SK-N-SH (cell line): ENCODE results near the gene RSU1. TPM values are rescaled to one million over a fixed set of nuclear protein-coding genes. Genes with fewer than 3 reads are reported as not detected.

Experiments
- CTCF ChIA-PET: fragments of 300-600, 350-600 bp; formaldehyde crosslinking; extraction: SDS; loops from one replicate; lab custom pipeline; 2021; lab: Yijun Ruan, JAX
- POLR2A ChIA-PET: fragments of 350-600 bp; sonication (Branson Sonifier 250); formaldehyde crosslinking; extraction: SDS; loops from one replicate; lab custom pipeline; 2020; ENCODE audit warnings: antibody characterized with exemption, inconsistent platforms; lab: Yijun Ruan, JAX
- DNase-seq: peaks from one replicate; pipeline ENCODE4 v3.0.0; 2012
- H2AFZ ChIP-seq: fragments of 200-600 bp; sonication (generic); 2 replicates; pipeline ENCODE4 v1.8.1; 2016; ENCODE audit warnings: antibody characterized with exemption, mild to moderate bottlenecking, low read depth
- H3F3A ChIP-seq: fragments of 200-600 bp; sonication (generic); replicated peaks from 2 replicates; pipeline ENCODE3; 2016; ENCODE audit warnings: antibody characterized with exemption, mild to moderate bottlenecking; ENCODE audit not compliant: insufficient read depth
- H3K27ac ChIP-seq, 2 experiments: fragments of 200-500 bp in 1 of 2; fragments of 200-600 bp in 1 of 2; sonication (Bioruptor generic) in 1 of 2; sonication (generic), shearing (Covaris generic) in 1 of 2; 2 replicates each; pipeline versions ENCODE4 v1.5.1 to v1.6.1; 2014 to 2016; ENCODE audit warnings: low read depth in 2 of 2, inconsistent platforms in 1 of 2, low read length in 1 of 2, mild to moderate bottlenecking in 1 of 2, mixed read lengths in 1 of 2
- H3K27me3 ChIP-seq: fragments of 200-600 bp; sonication (generic), shearing (Covaris generic); 2 replicates; pipeline ENCODE4 v1.6.1; 2016; ENCODE audit warnings: mixed run types; ENCODE audit not compliant: insufficient read depth
- H3K36me3 ChIP-seq, 2 experiments: fragments of 200-500 bp in 1 of 2; fragments of 200-600 bp in 1 of 2; sonication (Bioruptor generic) in 1 of 2; sonication (generic) in 1 of 2; replicated peaks in 1 of 2; 2 replicates each; pipeline versions ENCODE3 to v1.5.1; 2014 to 2016; ENCODE audit warnings: low read length in 1 of 2, mild to moderate bottlenecking in 1 of 2; ENCODE audit not compliant: insufficient read depth in 2 of 2, control insufficient read depth in 1 of 2
- H3K4me1 ChIP-seq, 2 experiments: fragments of 200-500 bp in 1 of 2; fragments of 200-600 bp in 1 of 2; sonication (Bioruptor generic) in 1 of 2; sonication (generic), shearing (Covaris generic) in 1 of 2; 2 replicates each; pipeline versions ENCODE4 v1.5.1 to v1.6.1; 2014 to 2016; ENCODE audit warnings: low read depth in 1 of 2, low read length in 1 of 2, mixed run types in 1 of 2; ENCODE audit not compliant: insufficient read depth in 2 of 2, control insufficient read depth in 1 of 2
- H3K4me2 ChIP-seq: fragments of 200-600 bp; sonication (generic), shearing (Covaris generic); 2 replicates; pipeline ENCODE4 v1.6.1; 2017; ENCODE audit warnings: mixed run types
- H3K4me3 ChIP-seq, 2 experiments: fragments of 200-500 bp in 1 of 2; fragments of 200-600 bp in 1 of 2; sonication (Bioruptor generic) in 1 of 2; sonication (generic), shearing (Covaris generic) in 1 of 2; 2 replicates each; pipeline versions ENCODE4 v1.5.1 to v1.8.1; 2014 to 2016; ENCODE audit warnings: low read depth in 2 of 2, inconsistent platforms in 1 of 2, low read length in 1 of 2, mild to moderate bottlenecking in 1 of 2, mixed read lengths in 1 of 2, moderate library complexity in 1 of 2
- H3K79me2 ChIP-seq: fragments of 200-600 bp; sonication (generic); 2 replicates; pipeline ENCODE4 v1.8.1; 2017; ENCODE audit warnings: mild to moderate bottlenecking; ENCODE audit not compliant: insufficient read depth
- H3K9ac ChIP-seq: fragments of 200-600 bp; sonication (generic); 2 replicates; pipeline ENCODE4 v1.6.1; 2017; ENCODE audit warnings: mixed run types
- H3K9me2 ChIP-seq: fragments of 200-600 bp; sonication (generic); 2 replicates; pipeline ENCODE4 v1.6.1; 2017; ENCODE audit warnings: mixed run types
- H3K9me3 ChIP-seq: fragments of 200-600 bp; sonication (generic); 2 replicates; pipeline ENCODE4 v1.6.1; 2017; ENCODE audit warnings: mixed run types, mild to moderate bottlenecking, moderate library complexity
- H4K20me1 ChIP-seq: fragments of 200-600 bp; sonication (generic); 2 replicates; pipeline ENCODE4 v1.6.1; 2017; ENCODE audit warnings: mild to moderate bottlenecking, mixed run types; ENCODE audit not compliant: insufficient read depth
- EZH2phosphoT487 ChIP-seq: fragments of 200-600 bp; sonication (generic); IDR thresholded peaks from 2 replicates; pipeline ENCODE4 v1.6.1; 2017; ENCODE audit warnings: low read depth, mixed run types, mild to moderate bottlenecking, antibody characterized with exemption, moderate library complexity, borderline replicate concordance
- FOSL2 ChIP-seq: IDR thresholded peaks from 2 replicates; pipeline ENCODE4 v1.4.0; 2012; ENCODE audit warnings: low read depth, mild to moderate bottlenecking, moderate library complexity, borderline replicate concordance
- FOXJ3 ChIP-seq: sonication (generic); formaldehyde crosslinking; IDR thresholded peaks from 2 replicates; pipeline ENCODE4 v1.5.1; 2020; ENCODE audit warnings: mild to moderate bottlenecking, missing genetic modification reagents
- FOXM1 ChIP-seq: IDR thresholded peaks from 2 replicates; pipeline ENCODE4 v1.4.0; 2012; ENCODE audit warnings: low read depth, mild to moderate bottlenecking
- GATA2 ChIP-seq: sonication (generic); formaldehyde crosslinking; IDR thresholded peaks from 2 replicates; pipeline ENCODE4 v1.5.0; 2020; ENCODE audit warnings: mild to moderate bottlenecking, missing genetic modification reagents
- IRF3 ChIP-seq: fragments of 150-350 bp; IDR thresholded peaks from 2 replicates; pipeline ENCODE4 v1.6.1; 2016; ENCODE audit warnings: mild to moderate bottlenecking, low read depth, low read length
- RXRA ChIP-seq: IDR thresholded peaks from 2 replicates; pipeline ENCODE4 v1.4.0; 2012; ENCODE audit warnings: low read depth, mild to moderate bottlenecking, borderline replicate concordance
- SMC3 ChIP-seq: IDR thresholded peaks from 2 replicates; pipeline ENCODE4 v1.6.1; 2012; ENCODE audit warnings: low read depth, low read length, improper control_type of control experiment
- TAF1 ChIP-seq: IDR thresholded peaks from 2 replicates; pipeline ENCODE4 v1.6.1; 2012; ENCODE audit warnings: low read depth, mild to moderate bottlenecking, low read length, moderate library complexity, borderline replicate concordance
- TCF12 ChIP-seq: IDR thresholded peaks from 2 replicates; pipeline ENCODE4 v1.4.0; 2012
- USF1 ChIP-seq: IDR thresholded peaks from 2 replicates; pipeline ENCODE4 v1.4.0; 2012; ENCODE audit warnings: low read depth, borderline replicate concordance
- WGBS: methylation state at CpG from one replicate; pipeline ENCODE4 v1.1.6; 2017; ENCODE audit warnings: low lambda C conversion rate; 5-methylcytosine and 5-hydroxymethylcytosine counted together
- polyA plus RNA-seq, 3 experiments: library from polyadenylated mRNA; depleted of rRNA; stranded (reverse); fragments of >200 nt; gene quantifications; 2 replicates each; pipeline ENCODE4 v1.2.3, GENCODE V29; 2012
- TF ChIP-seq, protein P1 (sequence below): IDR thresholded peaks from 2 replicates; pipeline ENCODE4 v1.4.0; 2012; ENCODE audit warnings: low read depth, borderline replicate concordance
- TF ChIP-seq, protein P2 (sequence below): fragments of 200-600 bp; sonication (generic); IDR thresholded peaks from 2 replicates; pipeline ENCODE4 v1.6.1; 2017; ENCODE audit warnings: antibody characterized with exemption, mild to moderate bottlenecking, moderate library complexity
- TF ChIP-seq, protein P3 (sequence below): IDR thresholded peaks from 2 replicates; pipeline ENCODE4 v1.4.0; 2012; ENCODE audit warnings: low read depth
- TF ChIP-seq, protein P4 (sequence below): fragments of 150-350 bp; IDR thresholded peaks from 2 replicates; pipeline ENCODE4 v1.6.1; 2017; ENCODE audit warnings: antibody characterized with exemption, low read length, low read depth, borderline replicate concordance

RSU1 gene
- polyA plus RNA-seq, 1 of the 3 experiments (the other 2 are of a cell fraction) = 59.8 TPM

DNA sequence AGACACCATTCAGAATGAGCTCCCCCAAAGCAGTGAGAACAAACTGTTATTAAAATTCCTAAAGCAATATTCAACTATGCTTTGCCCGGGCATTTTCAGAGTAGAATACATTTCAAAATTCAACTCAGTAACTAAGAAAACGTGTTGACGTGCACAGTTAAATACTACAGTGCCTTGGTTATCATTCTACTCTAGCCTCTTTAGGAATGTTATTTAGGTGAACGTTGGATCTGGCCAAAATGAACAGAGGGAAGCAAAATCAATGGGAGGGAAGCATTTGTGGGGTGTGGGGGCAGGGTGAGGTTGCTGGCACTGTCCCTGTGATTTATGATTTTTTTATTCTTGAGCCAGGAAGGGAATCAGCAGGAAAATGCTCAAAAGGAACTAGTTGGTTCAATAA lies 27.5 kb downstream of the RSU1 start:
- no peaks in the 10 kb centered on the region for H3K27me3 ChIP-seq
- ChIA-PET CTCF (interaction anchor here (1.1 to 1.9 kb wide), 3 partner anchors 12 to 887 kb away, joined by 4 to 5 read pairs (median 4); no protein-coding TSS in a partner anchor), POLR2A (no interaction called here)
- H3K4me1 ChIP-seq = no peaks in the 10 kb centered on the region
- H4K20me1 ChIP-seq = no peaks in the 10 kb centered on the region
- DNase-seq = no peak
- no peak overlapping the region for H3K27ac ChIP-seq
- H2AFZ ChIP-seq = no peak overlapping the region
- H3K79me2 ChIP-seq = peaks cover 50% of the 10 kb centered on the region; the same call in 1 of the 2 replicates
- TF ChIP-seq FOXJ3 (CRISPR knock-in tag) (no peak), USF1 (no peak), SMC3 (no peak), IRF3 (no peak), FOSL2 (no peak), GATA2 (CRISPR knock-in tag) (no peak), TCF12 (no peak), EZH2phosphoT487 (no peak), TAF1 (no peak), FOXM1 (no peak), RXRA (no peak)
- TF ChIP-seq, protein P1, sequence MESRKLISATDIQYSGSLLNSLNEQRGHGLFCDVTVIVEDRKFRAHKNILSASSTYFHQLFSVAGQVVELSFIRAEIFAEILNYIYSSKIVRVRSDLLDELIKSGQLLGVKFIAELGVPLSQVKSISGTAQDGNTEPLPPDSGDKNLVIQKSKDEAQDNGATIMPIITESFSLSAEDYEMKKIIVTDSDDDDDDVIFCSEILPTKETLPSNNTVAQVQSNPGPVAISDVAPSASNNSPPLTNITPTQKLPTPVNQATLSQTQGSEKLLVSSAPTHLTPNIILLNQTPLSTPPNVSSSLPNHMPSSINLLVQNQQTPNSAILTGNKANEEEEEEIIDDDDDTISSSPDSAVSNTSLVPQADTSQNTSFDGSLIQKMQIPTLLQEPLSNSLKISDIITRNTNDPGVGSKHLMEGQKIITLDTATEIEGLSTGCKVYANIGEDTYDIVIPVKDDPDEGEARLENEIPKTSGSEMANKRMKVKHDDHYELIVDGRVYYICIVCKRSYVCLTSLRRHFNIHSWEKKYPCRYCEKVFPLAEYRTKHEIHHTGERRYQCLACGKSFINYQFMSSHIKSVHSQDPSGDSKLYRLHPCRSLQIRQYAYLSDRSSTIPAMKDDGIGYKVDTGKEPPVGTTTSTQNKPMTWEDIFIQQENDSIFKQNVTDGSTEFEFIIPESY = no peak
- TF ChIP-seq, protein P2, sequence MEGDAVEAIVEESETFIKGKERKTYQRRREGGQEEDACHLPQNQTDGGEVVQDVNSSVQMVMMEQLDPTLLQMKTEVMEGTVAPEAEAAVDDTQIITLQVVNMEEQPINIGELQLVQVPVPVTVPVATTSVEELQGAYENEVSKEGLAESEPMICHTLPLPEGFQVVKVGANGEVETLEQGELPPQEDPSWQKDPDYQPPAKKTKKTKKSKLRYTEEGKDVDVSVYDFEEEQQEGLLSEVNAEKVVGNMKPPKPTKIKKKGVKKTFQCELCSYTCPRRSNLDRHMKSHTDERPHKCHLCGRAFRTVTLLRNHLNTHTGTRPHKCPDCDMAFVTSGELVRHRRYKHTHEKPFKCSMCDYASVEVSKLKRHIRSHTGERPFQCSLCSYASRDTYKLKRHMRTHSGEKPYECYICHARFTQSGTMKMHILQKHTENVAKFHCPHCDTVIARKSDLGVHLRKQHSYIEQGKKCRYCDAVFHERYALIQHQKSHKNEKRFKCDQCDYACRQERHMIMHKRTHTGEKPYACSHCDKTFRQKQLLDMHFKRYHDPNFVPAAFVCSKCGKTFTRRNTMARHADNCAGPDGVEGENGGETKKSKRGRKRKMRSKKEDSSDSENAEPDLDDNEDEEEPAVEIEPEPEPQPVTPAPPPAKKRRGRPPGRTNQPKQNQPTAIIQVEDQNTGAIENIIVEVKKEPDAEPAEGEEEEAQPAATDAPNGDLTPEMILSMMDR = no peak
- TF ChIP-seq, protein P3, sequence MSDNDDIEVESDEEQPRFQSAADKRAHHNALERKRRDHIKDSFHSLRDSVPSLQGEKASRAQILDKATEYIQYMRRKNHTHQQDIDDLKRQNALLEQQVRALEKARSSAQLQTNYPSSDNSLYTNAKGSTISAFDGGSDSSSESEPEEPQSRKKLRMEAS = no peak
- TF ChIP-seq, protein P4, sequence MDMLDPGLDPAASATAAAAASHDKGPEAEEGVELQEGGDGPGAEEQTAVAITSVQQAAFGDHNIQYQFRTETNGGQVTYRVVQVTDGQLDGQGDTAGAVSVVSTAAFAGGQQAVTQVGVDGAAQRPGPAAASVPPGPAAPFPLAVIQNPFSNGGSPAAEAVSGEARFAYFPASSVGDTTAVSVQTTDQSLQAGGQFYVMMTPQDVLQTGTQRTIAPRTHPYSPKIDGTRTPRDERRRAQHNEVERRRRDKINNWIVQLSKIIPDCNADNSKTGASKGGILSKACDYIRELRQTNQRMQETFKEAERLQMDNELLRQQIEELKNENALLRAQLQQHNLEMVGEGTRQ = no peak
- TF ChIP-seq, all 33 proteins: peak for 0
- no peaks in the 10 kb centered on the region for H3K9me2 ChIP-seq
- H3K9me3 ChIP-seq = no peaks in the 10 kb centered on the region
- peaks cover 0 to 8% of the 10 kb centered on the region in 2 experiments for H3K36me3 ChIP-seq
- H3K4me3 ChIP-seq = no peak overlapping the region
- no peak overlapping the region for H3K9ac ChIP-seq
- H3F3A ChIP-seq = no peaks in the 10 kb centered on the region
- H3K4me2 ChIP-seq = no peak overlapping the region
- WGBS = 81% methylated on average over 4 of the region's 4 CpGs
